HCT116 (cell line): ENCODE measurements around the gene DOLPP1. TPM values are rescaled to one million over a fixed set of nuclear protein-coding genes. Genes with fewer than 3 reads are reported as not detected.
A peak's percentile ranks its signal among the peaks of the same experiment; 100 is the strongest.

Experiments
- ATAC-seq: fragments of 200-7000 bp; cut with Tn5 transposase; 2 replicates; pipeline ENCODE4 v1.9.1; 2020; ENCODE audit warnings: mild to moderate bottlenecking, moderate library complexity
- BruUV-seq: library from RNA; stranded (reverse); fragments of 400-500 nt; replicated peaks from 2 replicates; lab custom pipeline; 2021; lab: Mats Ljungman, UMichigan
- CTCF ChIA-PET: fragments of 300-600 bp; sonication (Branson Sonifier 250); formaldehyde crosslinking; loops from one replicate; lab custom pipeline; 2021; ENCODE audit warnings: antibody characterized with exemption; lab: Charles Lee
- POLR2A ChIA-PET: fragments of 300-600, 350-600 bp; sonication (Branson Sonifier 250); formaldehyde crosslinking; loops from one replicate; lab custom pipeline; 2021; ENCODE audit warnings: antibody characterized with exemption; lab: Charles Lee
- RAD21 ChIA-PET, 2 experiments: fragments of 300-600 bp; sonication (Branson Sonifier 250); formaldehyde crosslinking; loops; one replicate each; lab custom pipeline; 2023; ENCODE audit warnings: low total read pairs in 2 of 2; ENCODE audit not compliant: uncharacterized antibody in 2 of 2, unreplicated experiment in 2 of 2, low non-redundant PET in 1 of 2; lab: Charles Lee
- DNase-seq: peaks from one replicate; pipeline ENCODE4 v3.0.0-alpha.2; 2010; ENCODE audit warnings: low read depth, low spot score
- H2AFZ ChIP-seq: fragments of 200-600 bp; shearing (Covaris generic), sonication (generic); 2 replicates; pipeline ENCODE4 v1.6.1; 2017; ENCODE audit warnings: low read depth, mixed run types, mixed read lengths, antibody characterized with exemption, low read length; ENCODE audit not compliant: poor library complexity, severe bottlenecking
- H3K27ac ChIP-seq: 2 replicates; pipeline ENCODE4 v1.5.1; 2012; ENCODE audit warnings: low read depth, low read length
- H3K27me3 ChIP-seq: fragments of 200-600 bp; sonication (generic); 2 replicates; pipeline ENCODE4 v1.6.1; 2016; ENCODE audit warnings: mixed run types, low read length, mixed read lengths; ENCODE audit not compliant: insufficient read depth
- H3K36me3 ChIP-seq, 2 experiments: fragments of 200-500 bp in 1 of 2; fragments of 200-600 bp in 1 of 2; sonication (Bioruptor generic) in 1 of 2; sonication (generic) in 1 of 2; 2 replicates each; pipeline versions ENCODE4 v1.5.1 to v1.6.1; 2014 to 2016; ENCODE audit warnings: low read length in 2 of 2, inconsistent platforms in 1 of 2, mixed read lengths in 1 of 2, mixed run types in 1 of 2; ENCODE audit not compliant: insufficient read depth in 2 of 2, control insufficient read depth in 1 of 2
- H3K4me1 ChIP-seq, 2 experiments: fragments of 200-600 bp in 1 of 2; sonication (generic) in 1 of 2; 2 replicates each; pipeline versions ENCODE4 v1.5.1 to v1.6.1; 2012 to 2017; ENCODE audit warnings: low read length in 2 of 2, inconsistent platforms in 1 of 2, mild to moderate bottlenecking in 1 of 2, mixed read lengths in 1 of 2, mixed run types in 1 of 2, moderate library complexity in 1 of 2; ENCODE audit not compliant: insufficient read depth in 2 of 2, control insufficient read depth in 1 of 2
- H3K4me2 ChIP-seq: fragments of 200-600 bp; sonication (generic); 2 replicates; pipeline ENCODE4 v1.6.1; 2017; ENCODE audit warnings: mixed run types, low read length, mixed read lengths
- H3K4me3 ChIP-seq, 2 experiments: fragments of 200-600 bp in 1 of 2; sonication (generic) in 1 of 2; replicated peaks in 1 of 2; 2 replicates each; pipeline ENCODE4 v1.5.1; 2011 to 2016; ENCODE audit warnings: low read length in 2 of 2, control low read depth in 1 of 2, low read depth in 1 of 2, mild to moderate bottlenecking in 1 of 2, mixed read lengths in 1 of 2, mixed run types in 1 of 2
- H3K79me2 ChIP-seq: fragments of 200-600 bp; sonication (generic); 2 replicates; pipeline ENCODE4 v1.6.1; 2017; ENCODE audit warnings: mild to moderate bottlenecking, mixed run types, low read length, moderate library complexity, mixed read lengths; ENCODE audit not compliant: insufficient read depth
- H3K9ac ChIP-seq: fragments of 200-600 bp; sonication (generic); 2 replicates; pipeline ENCODE4 v1.6.1; 2016; ENCODE audit warnings: low read length, mixed read lengths
- H3K9me2 ChIP-seq: fragments of 200-600 bp; sonication (generic), shearing (Covaris generic); 2 replicates; pipeline ENCODE4 v1.6.1; 2017; ENCODE audit warnings: mixed run types, mild to moderate bottlenecking, moderate library complexity; ENCODE audit not compliant: insufficient read depth
- H3K9me3 ChIP-seq, 2 experiments: fragments of 200-500 bp in 1 of 2; fragments of 200-600 bp in 1 of 2; sonication (Bioruptor generic) in 1 of 2; sonication (generic) in 1 of 2; 2 replicates each; pipeline ENCODE4 v1.6.1; 2014 to 2017; ENCODE audit warnings: low read length in 2 of 2, mixed read lengths in 2 of 2, inconsistent platforms in 1 of 2, low read depth in 1 of 2, mild to moderate bottlenecking in 1 of 2, mixed run types in 1 of 2, moderate library complexity in 1 of 2; ENCODE audit not compliant: control insufficient read depth in 1 of 2, insufficient read depth in 1 of 2
- H4K20me1 ChIP-seq: fragments of 200-600 bp; sonication (generic), shearing (Covaris generic); 2 replicates; pipeline ENCODE4 v1.6.1; 2017; ENCODE audit warnings: mixed run types, mild to moderate bottlenecking, moderate library complexity; ENCODE audit not compliant: insufficient read depth
- CEBPB ChIP-seq: IDR thresholded peaks from 2 replicates; pipeline ENCODE4 v1.6.1; 2012; ENCODE audit warnings: low read depth
- EGR1 ChIP-seq: IDR thresholded peaks from 2 replicates; pipeline ENCODE4 v1.6.1; 2012; ENCODE audit warnings: low read depth
- FOSL1 ChIP-seq: IDR thresholded peaks from 2 replicates; pipeline ENCODE4 v1.6.1; 2012; ENCODE audit warnings: low read depth
- JUND ChIP-seq: IDR thresholded peaks from 2 replicates; pipeline ENCODE4 v1.6.1; 2012
- SRF ChIP-seq: IDR thresholded peaks from 2 replicates; pipeline ENCODE4 v1.6.1; 2012; ENCODE audit warnings: low read depth
- TCF7L2 ChIP-seq: IDR thresholded peaks from 2 replicates; pipeline ENCODE4 v1.7.0; 2011; ENCODE audit warnings: borderline replicate concordance, inconsistent platforms; ENCODE audit not compliant: insufficient read depth, insufficient read length; ENCODE audit errors: extremely low read depth
- ZNF274 ChIP-seq: fragments of 200-500 bp; sonication (Bioruptor generic); IDR thresholded peaks from 2 replicates; pipeline ENCODE4 v1.6.1; 2014; ENCODE audit warnings: mild to moderate bottlenecking, low read depth, low read length, inconsistent platforms
- intact Hi-C: fragments of 100-400 bp; cut with micrococcal nuclease; formaldehyde crosslinking; loops from 2 replicates; pipeline ENCODE4 v1.10.0; 2022
- total RNA-seq: library from RNA; stranded (reverse); gene quantifications from one replicate; pipeline ENCODE4 v1.2.1, GENCODE V29; 2021; ENCODE audit not compliant: unreplicated experiment
- TF ChIP-seq, protein P1 (sequence below): IDR thresholded peaks from 2 replicates; pipeline ENCODE4 v1.6.1; 2012
- TF ChIP-seq, protein P2 (sequence below), 3 experiments: fragments of 200-600 bp in 1 of 3; sonication (generic) in 1 of 3; IDR thresholded peaks in 2 of 3; conservative IDR thresholded peaks in 1 of 3; 2 replicates each; pipeline ENCODE4 v1.5.1; 2012 to 2017; ENCODE audit warnings: low read depth in 2 of 3, low read length in 2 of 3, antibody characterized with exemption in 1 of 3, borderline replicate concordance in 1 of 3, control low read depth in 1 of 3, mild to moderate bottlenecking in 1 of 3, mixed read lengths in 1 of 3, mixed run types in 1 of 3, moderate library complexity in 1 of 3; ENCODE audit not compliant: insufficient read depth in 1 of 3
- TF ChIP-seq, protein P3 (sequence below): IDR thresholded peaks from 2 replicates; pipeline ENCODE4 v1.6.1; 2012; ENCODE audit warnings: low read depth

Gene DOLPP1
- total RNA-seq, 1 experiment from 2014 or later: 17.4 TPM

DNA sequence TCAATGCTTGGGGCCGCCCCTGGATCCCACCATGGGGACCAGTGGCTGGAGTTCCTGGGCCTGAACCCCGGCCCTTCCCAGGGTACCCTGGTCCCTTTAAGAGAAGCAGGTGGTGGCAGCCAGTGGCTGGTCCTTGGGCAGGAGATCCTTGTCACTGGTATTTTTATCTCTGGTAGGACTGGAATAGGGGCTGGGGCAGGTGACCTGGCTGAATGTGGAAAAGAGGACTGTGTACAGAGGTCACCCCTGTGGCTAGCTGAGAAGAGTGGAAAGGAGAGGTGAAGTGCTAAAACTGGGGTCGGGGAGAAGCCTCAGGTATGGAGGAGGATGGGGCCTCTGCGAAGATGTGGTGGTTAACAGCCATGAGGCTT is 22.7 kb downstream of the DOLPP1 start:
- H2AFZ ChIP-seq: no peak overlapping the region
- no peak overlapping the region for H3K4me3 ChIP-seq
- ATAC-seq: peak; percentile 18
- H4K20me1 ChIP-seq: no peaks in the 10 kb centered on the region
- no peak overlapping the region for H3K27ac ChIP-seq
- TF ChIP-seq EGR1: no peak
- TF ChIP-seq SRF: no peak
- no peak for TF ChIP-seq FOSL1
- TF ChIP-seq, protein P1, sequence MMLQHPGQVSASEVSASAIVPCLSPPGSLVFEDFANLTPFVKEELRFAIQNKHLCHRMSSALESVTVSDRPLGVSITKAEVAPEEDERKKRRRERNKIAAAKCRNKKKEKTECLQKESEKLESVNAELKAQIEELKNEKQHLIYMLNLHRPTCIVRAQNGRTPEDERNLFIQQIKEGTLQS: no peak
- no peak for TF ChIP-seq TCF7L2
- no peak for TF ChIP-seq CEBPB
- TF ChIP-seq JUND: no peak
- TF ChIP-seq, protein P2, sequence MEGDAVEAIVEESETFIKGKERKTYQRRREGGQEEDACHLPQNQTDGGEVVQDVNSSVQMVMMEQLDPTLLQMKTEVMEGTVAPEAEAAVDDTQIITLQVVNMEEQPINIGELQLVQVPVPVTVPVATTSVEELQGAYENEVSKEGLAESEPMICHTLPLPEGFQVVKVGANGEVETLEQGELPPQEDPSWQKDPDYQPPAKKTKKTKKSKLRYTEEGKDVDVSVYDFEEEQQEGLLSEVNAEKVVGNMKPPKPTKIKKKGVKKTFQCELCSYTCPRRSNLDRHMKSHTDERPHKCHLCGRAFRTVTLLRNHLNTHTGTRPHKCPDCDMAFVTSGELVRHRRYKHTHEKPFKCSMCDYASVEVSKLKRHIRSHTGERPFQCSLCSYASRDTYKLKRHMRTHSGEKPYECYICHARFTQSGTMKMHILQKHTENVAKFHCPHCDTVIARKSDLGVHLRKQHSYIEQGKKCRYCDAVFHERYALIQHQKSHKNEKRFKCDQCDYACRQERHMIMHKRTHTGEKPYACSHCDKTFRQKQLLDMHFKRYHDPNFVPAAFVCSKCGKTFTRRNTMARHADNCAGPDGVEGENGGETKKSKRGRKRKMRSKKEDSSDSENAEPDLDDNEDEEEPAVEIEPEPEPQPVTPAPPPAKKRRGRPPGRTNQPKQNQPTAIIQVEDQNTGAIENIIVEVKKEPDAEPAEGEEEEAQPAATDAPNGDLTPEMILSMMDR (IDR thresholded peaks at IDR 0.05 in 2 of 3, conservative IDR thresholded peaks at IDR 0.05 in 1 of 3; ENCODE audit: borderline replicate concordance in 1 of 3, insufficient read depth in 1 of 3, low read depth in 2 of 3, low read length in 2 of 3): no peak
- no peak for TF ChIP-seq ZNF274
- TF ChIP-seq, protein P3, sequence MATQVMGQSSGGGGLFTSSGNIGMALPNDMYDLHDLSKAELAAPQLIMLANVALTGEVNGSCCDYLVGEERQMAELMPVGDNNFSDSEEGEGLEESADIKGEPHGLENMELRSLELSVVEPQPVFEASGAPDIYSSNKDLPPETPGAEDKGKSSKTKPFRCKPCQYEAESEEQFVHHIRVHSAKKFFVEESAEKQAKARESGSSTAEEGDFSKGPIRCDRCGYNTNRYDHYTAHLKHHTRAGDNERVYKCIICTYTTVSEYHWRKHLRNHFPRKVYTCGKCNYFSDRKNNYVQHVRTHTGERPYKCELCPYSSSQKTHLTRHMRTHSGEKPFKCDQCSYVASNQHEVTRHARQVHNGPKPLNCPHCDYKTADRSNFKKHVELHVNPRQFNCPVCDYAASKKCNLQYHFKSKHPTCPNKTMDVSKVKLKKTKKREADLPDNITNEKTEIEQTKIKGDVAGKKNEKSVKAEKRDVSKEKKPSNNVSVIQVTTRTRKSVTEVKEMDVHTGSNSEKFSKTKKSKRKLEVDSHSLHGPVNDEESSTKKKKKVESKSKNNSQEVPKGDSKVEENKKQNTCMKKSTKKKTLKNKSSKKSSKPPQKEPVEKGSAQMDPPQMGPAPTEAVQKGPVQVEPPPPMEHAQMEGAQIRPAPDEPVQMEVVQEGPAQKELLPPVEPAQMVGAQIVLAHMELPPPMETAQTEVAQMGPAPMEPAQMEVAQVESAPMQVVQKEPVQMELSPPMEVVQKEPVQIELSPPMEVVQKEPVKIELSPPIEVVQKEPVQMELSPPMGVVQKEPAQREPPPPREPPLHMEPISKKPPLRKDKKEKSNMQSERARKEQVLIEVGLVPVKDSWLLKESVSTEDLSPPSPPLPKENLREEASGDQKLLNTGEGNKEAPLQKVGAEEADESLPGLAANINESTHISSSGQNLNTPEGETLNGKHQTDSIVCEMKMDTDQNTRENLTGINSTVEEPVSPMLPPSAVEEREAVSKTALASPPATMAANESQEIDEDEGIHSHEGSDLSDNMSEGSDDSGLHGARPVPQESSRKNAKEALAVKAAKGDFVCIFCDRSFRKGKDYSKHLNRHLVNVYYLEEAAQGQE: no peak
- no peak for DNase-seq
- BruUV-seq: no TSS peak
- no peaks in the 10 kb centered on the region for H3K27me3 ChIP-seq
- RAD21 ChIA-PET: no interaction called here
- no peaks in the 10 kb centered on the region for H3K9me2 ChIP-seq
- no peaks in the 10 kb centered on the region for H3K36me3 ChIP-seq
- POLR2A ChIA-PET: no interaction called here
- H3K9me3 ChIP-seq: no peaks in the 10 kb centered on the region
- no peaks in the 10 kb centered on the region for H3K79me2 ChIP-seq
- H3K4me1 ChIP-seq: peaks cover 11 to 13% of the 10 kb centered on the region in 2 experiments; a peak in 3 of 4 replicates
- intact Hi-C loops: no loop called here
- no peak overlapping the region for H3K9ac ChIP-seq
- 0 out of 2 replicates have a peak overlapping the region, but pooled peaks have one; percentile 20 for H3K4me2 ChIP-seq
- CTCF ChIA-PET: interaction anchor here (0.8 to 1.3 kb wide), 2 partner anchors 12 to 39 kb away, joined by 3 read pairs; no protein-coding TSS in a partner anchor
